ENCODE results near the gene EYS.

DNA sequence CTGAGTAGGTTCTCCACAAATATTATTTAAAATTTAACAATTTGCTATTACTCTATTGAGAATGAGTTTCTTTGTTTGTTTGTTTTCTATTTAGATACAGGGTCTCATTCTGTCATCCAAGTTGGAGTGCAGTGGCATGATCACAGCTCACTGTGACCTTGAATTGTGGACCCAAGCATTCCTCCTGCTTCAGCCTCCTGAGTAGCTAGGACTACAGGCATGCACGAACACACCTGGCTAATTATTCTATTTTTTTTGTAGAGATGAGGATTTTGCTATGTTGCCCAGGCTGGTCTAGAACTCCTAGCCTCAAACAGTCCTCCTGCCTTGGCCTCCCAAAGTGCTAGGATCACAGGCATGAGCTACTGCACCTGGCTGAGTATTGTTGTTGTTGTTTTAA, 1949.2 kb downstream of the EYS start:
- TF ChIP-seq, protein P1, sequence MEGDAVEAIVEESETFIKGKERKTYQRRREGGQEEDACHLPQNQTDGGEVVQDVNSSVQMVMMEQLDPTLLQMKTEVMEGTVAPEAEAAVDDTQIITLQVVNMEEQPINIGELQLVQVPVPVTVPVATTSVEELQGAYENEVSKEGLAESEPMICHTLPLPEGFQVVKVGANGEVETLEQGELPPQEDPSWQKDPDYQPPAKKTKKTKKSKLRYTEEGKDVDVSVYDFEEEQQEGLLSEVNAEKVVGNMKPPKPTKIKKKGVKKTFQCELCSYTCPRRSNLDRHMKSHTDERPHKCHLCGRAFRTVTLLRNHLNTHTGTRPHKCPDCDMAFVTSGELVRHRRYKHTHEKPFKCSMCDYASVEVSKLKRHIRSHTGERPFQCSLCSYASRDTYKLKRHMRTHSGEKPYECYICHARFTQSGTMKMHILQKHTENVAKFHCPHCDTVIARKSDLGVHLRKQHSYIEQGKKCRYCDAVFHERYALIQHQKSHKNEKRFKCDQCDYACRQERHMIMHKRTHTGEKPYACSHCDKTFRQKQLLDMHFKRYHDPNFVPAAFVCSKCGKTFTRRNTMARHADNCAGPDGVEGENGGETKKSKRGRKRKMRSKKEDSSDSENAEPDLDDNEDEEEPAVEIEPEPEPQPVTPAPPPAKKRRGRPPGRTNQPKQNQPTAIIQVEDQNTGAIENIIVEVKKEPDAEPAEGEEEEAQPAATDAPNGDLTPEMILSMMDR (IDR thresholded peaks at IDR 0.05): no peak
- TF ChIP-seq POLR2A (IDR thresholded peaks at IDR 0.05): no peak
